Small intestine (tissue), 7 donors: Measurements from ENCODE around the gene GBE1. TPM values are rescaled to one million over a fixed set of nuclear protein-coding genes. Genes with fewer than 3 reads are reported as not detected.

Experiments
- DNase-seq, 2 donors: peaks; one replicate each; pipeline versions ENCODE4 v3.0.0 to v3.0.0-alpha.2; 2013
- FAIRE-seq: peaks from 2 replicates; lab custom pipeline; 2012; peaks lifted over from hg19 to GRCh38; lab: Jason Lieb, UNC
- H3K27ac ChIP-seq, 3 donors: one replicate each; pipeline ENCODE4 v1.5.1; 2013; ENCODE audit warnings: low read length in 2 of 3, mild to moderate bottlenecking in 2 of 3, control low read depth in 1 of 3, inconsistent platforms in 1 of 3, low read depth in 1 of 3, moderate library complexity in 1 of 3
- H3K27me3 ChIP-seq, 3 donors: one replicate each; pipeline ENCODE4 v1.6.1; 2013; ENCODE audit warnings: low read length in 3 of 3, inconsistent platforms in 1 of 3; ENCODE audit not compliant: control insufficient read depth in 3 of 3, insufficient read depth in 3 of 3
- H3K36me3 ChIP-seq, 3 donors: one replicate each; pipeline ENCODE4 v1.6.1; 2013; ENCODE audit warnings: low read length in 3 of 3, inconsistent platforms in 1 of 3, low read depth in 1 of 3, mild to moderate bottlenecking in 1 of 3, moderate library complexity in 1 of 3; ENCODE audit not compliant: control insufficient read depth in 3 of 3, insufficient read depth in 2 of 3
- H3K4me1 ChIP-seq, 3 donors: one replicate each; pipeline ENCODE4 v1.6.1; 2013; ENCODE audit warnings: low read length in 2 of 3, inconsistent platforms in 1 of 3, low read depth in 1 of 3, mild to moderate bottlenecking in 1 of 3, moderate library complexity in 1 of 3; ENCODE audit not compliant: control insufficient read depth in 3 of 3, insufficient read depth in 2 of 3
- H3K4me3 ChIP-seq, 3 donors: one replicate each; pipeline ENCODE4 v1.5.1; 2013; ENCODE audit warnings: low read length in 3 of 3, control low read depth in 1 of 3, inconsistent platforms in 1 of 3, low read depth in 1 of 3, mild to moderate bottlenecking in 1 of 3, moderate library complexity in 1 of 3
- H3K9me3 ChIP-seq, 2 donors: one replicate each; pipeline ENCODE4 v1.6.1; 2013; ENCODE audit warnings: low read depth in 1 of 2, low read length in 1 of 2; ENCODE audit not compliant: control insufficient read depth in 2 of 2, insufficient read depth in 1 of 2
- WGBS, 3 donors: extraction: QIAGEN DNeasy Blood & Tissue Kit; methylation state at CpG; one replicate each; pipeline ENCODE4 v1.1.7; 2013; 5-methylcytosine and 5-hydroxymethylcytosine counted together
- polyA plus RNA-seq, 4 donors: library from polyadenylated mRNA; stranded (reverse) in 3 of 4; unstranded in 1 of 4; fragments of 200-250 nt in 3 of 4; fragments of 120-200 nt in 1 of 4; gene quantifications; one replicate each; pipeline versions ENCODE4 v1.2.1 to v1.2.3, GENCODE V29; 2013
- donor health status: healthy with polysubstance abuse.
- donor health status: control.
- donor health status: control.
- donor health status: Bipolar disorder and iron deficiency.
- donor health status: healthy.

The GBE1 gene
- polyA plus RNA-seq, 4 donors = 8.9 to 14.3 (median 10.5) TPM

GRCh38 chr3:81620849-81621248, 140.6 kb downstream of the GBE1 start:
- H3K4me1 ChIP-seq = no peaks in the 10 kb centered on the region
- H3K27ac ChIP-seq = no peak overlapping the region
- 93 to 97% (median 94%) methylated on average over 5 of the region's 5 CpGs for WGBS, 3 donors
- DNase-seq (no peak), FAIRE-seq (no peak)
- no peaks in the 10 kb centered on the region for H3K36me3 ChIP-seq
- H3K9me3 ChIP-seq = no peaks in the 10 kb centered on the region
- H3K4me3 ChIP-seq = no peak overlapping the region
- no peaks in the 10 kb centered on the region for H3K27me3 ChIP-seq

GRCh38 chr3:81612768-81613167, 148.7 kb downstream of the GBE1 start:
- Histone ChIP-seq H3K27me3 (no peaks in the 10 kb centered on the region), H3K36me3 (no peaks in the 10 kb centered on the region), H3K27ac (no peak overlapping the region), H3K4me3 (no peak overlapping the region), H3K9me3 (peaks cover 0 to 2% of the 10 kb centered on the region in 2 donors), H3K4me1 (no peaks in the 10 kb centered on the region)
- DNase-seq (no peak), FAIRE-seq (no peak)
- 95 to 99% (median 98%) methylated on average over 3 of the region's 3 CpGs for WGBS, 3 donors

- 86 to 98% (median 91%) methylated on average over 2 of the region's 2 CpGs for WGBS, 3 donors
These were observed 158.7 kb downstream of the GBE1 start for GRCh38 chr3:81602781-81603180.

DNA sequence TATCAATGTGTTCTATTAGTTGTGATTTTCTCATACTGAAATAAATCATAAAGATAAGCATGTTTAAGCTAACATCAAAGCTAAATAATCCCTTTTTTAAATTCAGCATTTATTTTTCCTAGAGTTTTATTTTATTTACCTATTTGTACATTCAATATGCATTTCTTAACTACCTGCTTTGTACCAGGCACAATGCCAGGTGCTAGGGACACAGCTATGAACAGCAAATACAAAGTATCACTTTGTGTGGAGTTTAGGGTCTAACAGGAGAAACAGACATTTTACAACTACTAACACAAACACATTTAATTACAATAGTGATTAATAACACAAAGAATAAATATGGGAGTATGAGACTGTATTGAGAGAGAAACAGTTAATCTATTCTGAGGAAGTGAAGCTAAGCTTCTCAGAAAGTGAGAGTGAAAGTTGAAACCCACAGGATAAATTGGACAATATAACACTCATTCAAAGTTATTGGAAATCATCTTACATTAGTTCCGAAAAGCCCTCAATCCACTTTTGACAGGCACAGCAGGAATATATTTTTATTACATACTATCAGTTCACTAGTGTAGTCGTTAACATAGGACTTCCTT, 159.6 kb downstream of the GBE1 start:
- 48 to 59% (median 57%) methylated on average over 2 of the region's 2 CpGs for WGBS, 3 donors
- H3K27ac ChIP-seq = no peak overlapping the region
- no peak overlapping the region for H3K4me3 ChIP-seq
- H3K4me1 ChIP-seq = no peaks in the 10 kb centered on the region
- FAIRE-seq (no peak), DNase-seq (no peak)
- H3K27me3 ChIP-seq = no peaks in the 10 kb centered on the region
- no peaks in the 10 kb centered on the region for H3K36me3 ChIP-seq
- H3K9me3 ChIP-seq = no peaks in the 10 kb centered on the region

More at GRCh38 chr3:81602781-81603180, 158.7 kb downstream of the GBE1 start:
- Histone ChIP-seq H3K9me3 (no peaks in the 10 kb centered on the region), H3K27me3 (no peaks in the 10 kb centered on the region), H3K4me1 (no peaks in the 10 kb centered on the region), H3K4me3 (no peak overlapping the region), H3K27ac (no peak overlapping the region), H3K36me3 (no peaks in the 10 kb centered on the region)
- DNase-seq (no peak), FAIRE-seq (no peak)

DNA sequence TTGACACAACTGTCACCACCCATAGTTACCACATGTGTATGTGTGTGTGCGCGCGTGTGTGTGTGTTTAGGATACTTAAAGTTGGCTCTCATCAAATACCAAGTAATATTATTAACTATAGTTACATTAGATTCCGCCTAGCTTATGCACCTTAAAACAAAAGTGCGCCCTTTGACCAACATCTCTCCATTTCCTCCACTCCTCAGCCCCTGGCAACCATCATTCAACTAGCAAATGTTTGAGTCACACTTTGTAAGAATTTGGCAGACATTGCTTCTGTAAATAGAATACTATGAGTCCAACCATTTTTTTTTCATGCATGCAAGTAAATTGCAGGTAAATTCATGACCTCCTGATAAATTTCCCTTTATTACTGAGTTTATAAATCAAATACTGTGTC, 169.3 kb downstream of the GBE1 start:
- Histone ChIP-seq H3K4me3 (no peak overlapping the region), H3K27ac (no peak overlapping the region), H3K9me3 (no peaks in the 10 kb centered on the region), H3K36me3 (peaks cover 0 to 2% (median 0%) of the 10 kb centered on the region in 3 donors), H3K4me1 (no peaks in the 10 kb centered on the region), H3K27me3 (no peaks in the 10 kb centered on the region)
- FAIRE-seq (no peak), DNase-seq (peak in 1 of 2 donors; percentile 3)
- WGBS, 3 donors = 94 to 97% (median 96%) methylated on average over 5 of the region's 5 CpGs

GRCh38 chr3:81585937-81586336, 175.5 kb downstream of the GBE1 start:
- WGBS, 3 donors = 84 to 91% (median 90%) methylated on average over 5 of the region's 5 CpGs
- DNase-seq (no peak), FAIRE-seq (no peak)
- no peaks in the 10 kb centered on the region for H3K36me3 ChIP-seq
- no peak overlapping the region for H3K4me3 ChIP-seq
- no peaks in the 10 kb centered on the region for H3K4me1 ChIP-seq
- no peak overlapping the region for H3K27ac ChIP-seq
- no peaks in the 10 kb centered on the region for H3K27me3 ChIP-seq
- H3K9me3 ChIP-seq = no peaks in the 10 kb centered on the region

DNA sequence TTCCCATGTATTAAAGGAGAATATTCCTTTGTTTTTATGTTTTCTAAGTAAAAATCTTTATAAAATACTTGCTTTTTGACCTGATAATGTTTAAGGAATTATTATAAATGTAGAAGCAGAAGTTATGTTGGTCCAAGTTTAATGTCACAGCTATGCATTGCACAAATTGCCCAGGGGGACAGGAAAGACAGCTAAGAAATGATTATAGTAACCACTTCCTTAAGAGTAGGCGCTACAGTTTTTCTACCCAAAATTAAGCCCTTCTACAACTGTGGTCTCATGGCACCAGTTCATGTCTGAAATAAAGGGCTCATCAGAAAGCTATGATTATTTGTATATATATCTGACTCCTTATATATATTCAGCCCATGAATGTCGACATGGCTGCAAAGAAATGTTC, 176.4 kb downstream of the GBE1 start:
- Histone ChIP-seq H3K4me1 (no peaks in the 10 kb centered on the region), H3K36me3 (no peaks in the 10 kb centered on the region)

GRCh38 chr3:81581966-81582599, 179.4 kb downstream of the GBE1 start:
- H3K27ac ChIP-seq = no peak overlapping the region
- DNase-seq (peak; percentile 21 to 34), FAIRE-seq (no peak)
- no peaks in the 10 kb centered on the region for H3K4me1 ChIP-seq
- no peak overlapping the region for H3K4me3 ChIP-seq
- 42 to 44% (median 44%) methylated on average over 5 of the region's 5 CpGs for WGBS, 3 donors
- H3K9me3 ChIP-seq = no peaks in the 10 kb centered on the region
- H3K27me3 ChIP-seq = no peaks in the 10 kb centered on the region
- H3K36me3 ChIP-seq = no peaks in the 10 kb centered on the region

More for the DNA sequence above, 176.4 kb downstream of the GBE1 start:
- Histone ChIP-seq H3K27me3 (no peaks in the 10 kb centered on the region), H3K9me3 (no peaks in the 10 kb centered on the region), H3K4me3 (no peak overlapping the region), H3K27ac (no peak overlapping the region)
- FAIRE-seq (no peak), DNase-seq (no peak)
- WGBS, 3 donors = 85 to 93% (median 91%) methylated on average over 2 of the region's 2 CpGs
